GM12874 (cell line): Measurements from ENCODE around the gene SHC3.

Experiments used
- CTCF ChIP-seq: IDR thresholded peaks from 2 replicates; pipeline ENCODE4 v1.5.1; 2011; ENCODE audit warnings: low read depth, mild to moderate bottlenecking, control low read depth, low read length, moderate library complexity; ENCODE audit not compliant: insufficient read depth

The SHC3 gene

GRCh38 chr9:89000371-89000781 lies 178.2 kb downstream of the SHC3 start:
- TF ChIP-seq CTCF = no peak

GRCh38 chr9:88998911-88999310 lies 179.7 kb downstream of the SHC3 start:
- no peak for TF ChIP-seq CTCF

- TF ChIP-seq CTCF = no peak
Measured at GRCh38 chr9:88998503-88998902, 180.1 kb downstream of the SHC3 start.

GRCh38 chr9:88997646-88998045 lies 181.0 kb downstream of the SHC3 start:
- no peak for TF ChIP-seq CTCF

GRCh38 chr9:88996921-88997235 lies 181.7 kb downstream of the SHC3 start:
- no peak for TF ChIP-seq CTCF

GRCh38 chr9:88996046-88996920 lies 182.3 kb downstream of the SHC3 start:
- TF ChIP-seq CTCF = no peak

GRCh38 chr9:88995627-88996026 lies 183.0 kb downstream of the SHC3 start:
- no peak for TF ChIP-seq CTCF
